Gastrocnemius medialis (tissue), 4 donors: ENCODE data around the gene TRIO.

Experiments
- CTCF ChIP-seq, 5 experiments: fragments of 450-650 bp in 3 of 5; fragments of 200-600 bp in 2 of 5; sonication (generic) in 2 of 5; IDR thresholded peaks in 4 of 5; conservative IDR thresholded peaks in 1 of 5; 1 replicate in 4 of 5; 2 replicates in 1 of 5; pipeline ENCODE4 v1.5.1; 2016 to 2019; ENCODE audit warnings: antibody characterized with exemption in 5 of 5, mild to moderate bottlenecking in 3 of 5, moderate library complexity in 3 of 5
- POLR2A ChIP-seq, 2 donors: fragments of 450-650 bp; IDR thresholded peaks; one replicate each; pipeline ENCODE4 v1.6.1; 2017; ENCODE audit warnings: antibody characterized with exemption in 2 of 2, mild to moderate bottlenecking in 2 of 2, moderate library complexity in 2 of 2

- no peak for TF ChIP-seq CTCF (IDR thresholded peaks at IDR 0.05 in 4 of 5, conservative IDR thresholded peaks at IDR 0.05 in 1 of 5)
- no peak for TF ChIP-seq POLR2A (IDR thresholded peaks at IDR 0.05)
These were observed 7.5 kb upstream of the TRIO start for GRCh38 chr5:14135621-14136020.
